Right lobe of liver (tissue), 6 donors: ENCODE data around the gene HOOK2. TPM values are rescaled to one million over a fixed set of nuclear protein-coding genes. Genes with fewer than 3 reads are reported as not detected.
A peak's percentile ranks its signal among the peaks of the same experiment; 100 is the strongest.

Experiments used
- ATAC-seq, 4 donors: fragments of 200-7000 bp; cut with Tn5 transposase; one replicate each; pipeline ENCODE4 v1.9.1; 2020; ENCODE audit warnings: mild to moderate bottlenecking in 4 of 4, moderate library complexity in 4 of 4
- DNase-seq, 3 donors: peaks; one replicate each; pipeline ENCODE4 v3.0.0-alpha.2; 2020
- H3K27ac ChIP-seq, 3 donors: fragments of 200-600 bp; one replicate each; pipeline ENCODE4 v1.8.0; 2022
- H3K27me3 ChIP-seq, 2 donors: fragments of 200-600 bp; one replicate each; pipeline ENCODE4 v1.8.0; 2022
- H3K36me3 ChIP-seq, 4 donors: fragments of 200-600 bp; sonication (generic) in 1 of 4; one replicate each; pipeline versions ENCODE4 v1.5.1 to v1.8.0; 2017 to 2022; ENCODE audit warnings: control low read depth in 1 of 4
- H3K4me1 ChIP-seq, 4 donors: fragments of 200-600 bp; sonication (generic) in 1 of 4; one replicate each; pipeline versions ENCODE4 v1.5.1 to v1.8.0; 2017 to 2022; ENCODE audit warnings: control low read depth in 1 of 4
- H3K4me3 ChIP-seq, 3 donors: fragments of 200-600 bp; one replicate each; pipeline ENCODE4 v1.8.0; 2022
- H3K9me3 ChIP-seq, 4 donors: fragments of 200-600 bp; sonication (generic) in 1 of 4; one replicate each; pipeline versions ENCODE4 v1.5.1 to v1.8.0; 2017 to 2022; ENCODE audit warnings: control low read depth in 1 of 4
- CTCF ChIP-seq, 4 donors: fragments of 200-600 bp in 3 of 4; fragments of 450-650 bp in 1 of 4; IDR thresholded peaks; one replicate each; pipeline versions ENCODE4 v1.5.1 to v1.8.0; 2016 to 2022; ENCODE audit warnings: antibody characterized with exemption in 4 of 4, mild to moderate bottlenecking in 2 of 4
- POLR2A ChIP-seq: fragments of 450-650 bp; IDR thresholded peaks from one replicate; pipeline ENCODE4 v1.6.1; 2017; ENCODE audit warnings: antibody characterized with exemption, mild to moderate bottlenecking
- WGBS: methylation state at CpG from one replicate; pipeline ENCODE4 v1.1.6; 2018; ENCODE audit warnings: low coverage, low lambda C conversion rate; ENCODE audit not compliant: insufficient coverage; ENCODE audit errors: missing lambda C conversion rate; 5-methylcytosine and 5-hydroxymethylcytosine counted together
- intact Hi-C, 2 donors: fragments of 100-400 bp; cut with DNase I; formaldehyde crosslinking; loops; one replicate each; pipeline versions ENCODE4 v1.11.2 to v1.14.1; 2022
- total RNA-seq, 6 experiments: library from RNA; depleted of rRNA in 2 of 6; stranded (reverse); fragments of >200 nt in 2 of 6; fragmentation: NEBNext Ultra II Directional in 3 of 6; extraction: Animal tissue kit (Norgen Biotek cat#: 25700) in 3 of 6; gene quantifications; one replicate each; pipeline versions ENCODE4 v1.1.0 to v1.2.4, GENCODE V29; 2016 to 2023
- donor health status: DM: no; HTN: yes; CAD: no.
- donor health status: DM: no; HTN: no; CAD: no.
- donor health status: DM: no; HTN: no; CAD: no.
- donor health status: DM: no; HTN: yes; CAD: no.
- donor health status: DM: no; HTN: yes; CAD: no.

HOOK2 gene
- total RNA-seq, 6 experiments from 2014 or later, result 16.6 to 34.5 (median 17.6) TPM

DNA sequence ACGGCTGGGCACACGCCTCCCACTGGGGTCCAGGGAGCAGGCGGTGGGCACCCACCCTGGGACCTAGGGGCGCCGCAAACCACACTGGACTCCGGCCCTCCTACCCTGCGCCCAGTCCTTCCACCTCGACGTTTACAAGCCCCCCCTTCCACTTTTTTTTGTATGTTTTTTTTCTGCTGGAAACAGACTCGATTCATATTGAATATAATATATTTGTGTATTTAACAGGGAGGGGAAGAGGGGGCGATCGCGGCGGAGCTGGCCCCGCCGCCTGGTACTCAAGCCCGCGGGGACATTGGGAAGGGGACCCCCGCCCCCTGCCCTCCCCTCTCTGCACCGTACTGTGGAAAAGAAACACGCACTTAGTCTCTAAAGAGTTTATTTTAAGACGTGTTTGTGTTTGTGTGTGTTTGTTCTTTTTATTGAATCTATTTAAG, 17.5 kb upstream of the HOOK2 start:
- ATAC-seq (no peak), DNase-seq (no peak)
- H3K27ac ChIP-seq, result peak overlapping the region; percentile 96 to 100 (median 99)
- TF ChIP-seq CTCF (IDR thresholded peaks at IDR 0.05) (no peak), POLR2A (no peak)
- peak overlapping the region; percentile 73 to 90 (median 81) for H3K4me3 ChIP-seq
- WGBS, result under 1% methylated on average over 19 of the region's 22 CpGs
- no peaks in the 10 kb centered on the region for H3K9me3 ChIP-seq
- intact Hi-C loops, result no loop called here
- peaks cover 0 to 40% (median 21%) of the 10 kb centered on the region in 4 donors for H3K4me1 ChIP-seq
- no peaks in the 10 kb centered on the region for H3K36me3 ChIP-seq
- H3K27me3 ChIP-seq, result no peaks in the 10 kb centered on the region

GRCh38 chr19:12792051-12792852, 16.9 kb upstream of the HOOK2 start:
- WGBS, result 0% methylated on average over 2 of the region's 84 CpGs
- ATAC-seq, result peak in 1 of 4 donors; percentile 2

DNA sequence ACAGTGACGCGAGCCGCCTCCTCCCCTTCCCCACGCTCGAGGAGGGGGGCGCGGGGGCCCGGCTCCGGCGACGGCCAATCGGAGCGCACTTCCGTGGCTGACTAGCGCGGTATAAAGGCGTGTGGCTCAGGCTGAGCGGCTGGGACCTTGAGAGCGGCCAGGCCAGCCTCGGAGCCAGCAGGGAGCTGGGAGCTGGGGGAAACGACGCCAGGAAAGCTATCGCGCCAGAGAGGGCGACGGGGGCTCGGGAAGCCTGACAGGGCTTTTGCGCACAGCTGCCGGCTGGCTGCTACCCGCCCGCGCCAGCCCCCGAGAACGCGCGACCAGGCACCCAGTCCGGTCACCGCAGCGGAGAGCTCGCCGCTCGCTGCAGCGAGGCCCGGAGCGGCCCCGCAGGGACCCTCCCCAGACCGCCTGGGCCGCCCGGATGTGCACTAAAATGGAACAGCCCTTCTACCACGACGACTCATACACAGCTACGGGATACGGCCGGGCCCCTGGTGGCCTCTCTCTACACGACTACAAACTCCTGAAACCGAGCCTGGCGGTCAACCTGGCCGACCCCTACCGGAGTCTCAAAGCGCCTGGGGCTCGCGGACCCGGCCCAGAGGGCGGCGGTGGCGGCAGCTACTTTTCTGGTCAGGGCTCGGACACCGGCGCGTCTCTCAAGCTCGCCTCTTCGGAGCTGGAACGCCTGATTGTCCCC, 16.1 kb upstream of the HOOK2 start, which contains the start of gene JUNB:
Gene JUNB, plus strand, starts transcription at position 142 of the 706 bp plus-strand sequence. Its CDS starts 286 bp downstream, at position 428.
- WGBS, result 0% methylated on average over 5 of the region's 73 CpGs
- Histone ChIP-seq H3K4me3 (peak within 1 kb of the TSS; percentile 73 to 90 (median 81)), H3K36me3 (no peaks in the 10 kb centered on the region), H3K4me1 (peaks cover 0 to 40% (median 21%) of the 10 kb centered on the region in 4 donors), H3K27ac (peak within 1 kb of the TSS; percentile 96 to 100 (median 99)), H3K27me3 (no peaks in the 10 kb centered on the region), H3K9me3 (no peaks in the 10 kb centered on the region)
- ATAC-seq (peak; percentile 44 to 63 (median 56)), DNase-seq (peak; percentile 99)
- intact Hi-C loops, result no loop called here
- TF ChIP-seq CTCF (IDR thresholded peaks at IDR 0.05), result peak in 2 of 4 donors; percentile 4 to 15
- peak; percentile 100 for TF ChIP-seq POLR2A

More at GRCh38 chr19:12792051-12792852, 16.9 kb upstream of the HOOK2 start:
- H3K4me3 ChIP-seq, result peak overlapping the region; percentile 73 to 90 (median 81)
- TF ChIP-seq POLR2A (peak; percentile 52), CTCF (IDR thresholded peaks at IDR 0.05) (no peak)
- H3K27me3 ChIP-seq, result no peaks in the 10 kb centered on the region
- H3K36me3 ChIP-seq, result no peaks in the 10 kb centered on the region
- H3K27ac ChIP-seq, result peak overlapping the region; percentile 96 to 100 (median 99)
- H3K9me3 ChIP-seq, result no peaks in the 10 kb centered on the region
- peaks cover 0 to 40% (median 22%) of the 10 kb centered on the region in 4 donors for H3K4me1 ChIP-seq
- intact Hi-C loops, result no loop called here
- peak; percentile 69 to 86 (median 80) for DNase-seq

GRCh38 chr19:12790628-12791344, 15.4 kb upstream of the HOOK2 start:
- Histone ChIP-seq H3K27me3 (no peaks in the 10 kb centered on the region), H3K27ac (peak overlapping the region; percentile 96 to 100 (median 99)), H3K4me1 (peaks cover 0 to 34% (median 17%) of the 10 kb centered on the region in 4 donors), H3K9me3 (no peaks in the 10 kb centered on the region), H3K36me3 (no peaks in the 10 kb centered on the region), H3K4me3 (peak overlapping the region; percentile 48 to 90 (median 81))
- WGBS, result under 1% methylated on average over 12 of the region's 22 CpGs
- intact Hi-C loops, result no loop called here
- TF ChIP-seq POLR2A (no peak), CTCF (IDR thresholded peaks at IDR 0.05) (no peak)
- ATAC-seq, result no peak
- DNase-seq, result peak in 1 of 3 donors; percentile 53
